ENCODE data around the gene GABRD.

GABRD gene

GRCh38 chr1:2019571-2020309 is 595 bp downstream of the GABRD start:
- no peak for DNase-seq

- DNase-seq: no peak
These were observed 1.1 kb downstream of the GABRD start for GRCh38 chr1:2020310-2020655.

- DNase-seq: no peak
These were observed 2.4 kb downstream of the GABRD start for GRCh38 chr1:2021550-2021949.

- no peak for DNase-seq
These were observed 3.1 kb downstream of the GABRD start for GRCh38 chr1:2022063-2022770.

- no peak for DNase-seq
These were observed 4.0 kb downstream of the GABRD start for GRCh38 chr1:2023187-2023586.

- no peak for DNase-seq
These were observed 5.3 kb downstream of the GABRD start for GRCh38 chr1:2024451-2024850.

GRCh38 chr1:2024887-2025286 is 5.7 kb downstream of the GABRD start:
- DNase-seq: no peak

GRCh38 chr1:2025491-2025981 is 6.4 kb downstream of the GABRD start:
- no peak for DNase-seq

GRCh38 chr1:2027961-2028583 is 8.9 kb downstream of the GABRD start:
- no peak for DNase-seq

GRCh38 chr1:2028870-2029560 is 9.9 kb downstream of the GABRD start:
- DNase-seq: no peak

GRCh38 chr1:2029561-2029960 is 10.4 kb downstream of the GABRD start:
- no peak for DNase-seq

- no peak for DNase-seq
These were observed 11.1 kb downstream of the GABRD start for GRCh38 chr1:2030076-2030871.

GRCh38 chr1:2031546-2032540 is 12.7 kb downstream of the GABRD start:
- no peak for DNase-seq

- DNase-seq: no peak
These were observed 13.6 kb downstream of the GABRD start for GRCh38 chr1:2032737-2033136.

- no peak for DNase-seq
These were observed 14.0 kb downstream of the GABRD start for GRCh38 chr1:2033165-2033564.

- DNase-seq: no peak
These were observed 17.1 kb downstream of the GABRD start for GRCh38 chr1:2036287-2036686.

- no peak for DNase-seq
These were observed 18.3 kb downstream of the GABRD start for GRCh38 chr1:2037314-2037979.

- DNase-seq: no peak
These were observed 19.1 kb downstream of the GABRD start for GRCh38 chr1:2038229-2038628.

- DNase-seq: no peak
These were observed 20.1 kb downstream of the GABRD start for GRCh38 chr1:2039251-2039650.

- DNase-seq: no peak
These were observed 22.2 kb downstream of the GABRD start for GRCh38 chr1:2041305-2041704.

- no peak for DNase-seq
These were observed 22.7 kb downstream of the GABRD start for GRCh38 chr1:2041887-2042286.
